C4-2B (cell line): ENCODE measurements around the gene NLRP1.

ENCODE experiments used
- H3K27ac ChIP-seq: fragments of 450-650 bp; 2 replicates; pipeline ENCODE4 v1.5.1; 2017
- CTCF ChIP-seq: fragments of 450-650 bp; conservative IDR thresholded peaks from 2 replicates; pipeline ENCODE4 v1.5.1; 2017; ENCODE audit warnings: mild to moderate bottlenecking
- ZFX ChIP-seq: fragments of 450-650 bp; IDR thresholded peaks from 2 replicates; pipeline ENCODE4 v1.6.1; 2017

Gene NLRP1

GRCh38 chr17:5527601-5528250 is 56.6 kb downstream of the NLRP1 start:
- no peak for TF ChIP-seq CTCF
- no peak for TF ChIP-seq ZFX
- H3K27ac ChIP-seq = no peak overlapping the region

- TF ChIP-seq CTCF (no peak), ZFX (no peak)
- no peak overlapping the region for H3K27ac ChIP-seq
Observed at GRCh38 chr17:5526821-5527598, 57.3 kb downstream of the NLRP1 start.

GRCh38 chr17:5523249-5523648 is 61.1 kb downstream of the NLRP1 start:
- no peak for TF ChIP-seq ZFX
- TF ChIP-seq CTCF = no peak
- H3K27ac ChIP-seq = no peak overlapping the region

- TF ChIP-seq ZFX = no peak
- TF ChIP-seq CTCF = no peak
- no peak overlapping the region for H3K27ac ChIP-seq
Observed at GRCh38 chr17:5522476-5522875, 61.8 kb downstream of the NLRP1 start.

- TF ChIP-seq CTCF (no peak), ZFX (no peak)
- no peak overlapping the region for H3K27ac ChIP-seq
Observed at GRCh38 chr17:5516060-5516792, 68.1 kb downstream of the NLRP1 start.

GRCh38 chr17:5514976-5515375 is 69.3 kb downstream of the NLRP1 start:
- no peak overlapping the region for H3K27ac ChIP-seq
- TF ChIP-seq ZFX = no peak
- no peak for TF ChIP-seq CTCF

- H3K27ac ChIP-seq = no peak overlapping the region
- no peak for TF ChIP-seq CTCF
- TF ChIP-seq ZFX = no peak
Observed at GRCh38 chr17:5513628-5514027, 70.7 kb downstream of the NLRP1 start.
